CD14-positive monocyte (primary cell): ENCODE data around the gene VPS39. TPM values are rescaled to one million over a fixed set of nuclear protein-coding genes. Genes with fewer than 3 reads are reported as not detected.
A peak's percentile ranks its signal among the peaks of the same experiment; 100 is the strongest.

Experiments
- DNase-seq, 3 donors: peaks; one replicate each; pipeline ENCODE4 v3.0.0-alpha.2; 2011 to 2022
- H2AFZ ChIP-seq: 2 replicates; pipeline ENCODE4 v1.6.0; 2012; ENCODE audit warnings: mild to moderate bottlenecking, low read depth, low read length, inconsistent platforms; ENCODE audit not compliant: insufficient read depth, poor library complexity, severe bottlenecking
- H3K27ac ChIP-seq, 2 donors: 1 replicate in 1 of 2; 2 replicates in 1 of 2; pipeline ENCODE4 v1.5.1; 2012 to 2013; ENCODE audit warnings: low read length in 2 of 2, control low read depth in 1 of 2, inconsistent platforms in 1 of 2, low read depth in 1 of 2, mild to moderate bottlenecking in 1 of 2
- H3K27me3 ChIP-seq, 2 donors: one replicate each; pipeline versions ENCODE4 v1.6.0 to v1.6.1; 2011 to 2013; ENCODE audit warnings: low read length in 2 of 2; ENCODE audit not compliant: control insufficient read depth in 2 of 2, insufficient read depth in 2 of 2
- H3K36me3 ChIP-seq, 2 donors: replicated peaks in 1 of 2; 1 replicate in 1 of 2; 2 replicates in 1 of 2; pipeline versions ENCODE4 v1.5.1 to v1.6.1; 2012 to 2013; ENCODE audit warnings: low read length in 2 of 2, control low read depth in 1 of 2, inconsistent platforms in 1 of 2, mild to moderate bottlenecking in 1 of 2; ENCODE audit not compliant: insufficient read depth in 2 of 2, control insufficient read depth in 1 of 2
- H3K4me1 ChIP-seq, 2 donors: 1 replicate in 1 of 2; 2 replicates in 1 of 2; pipeline versions ENCODE4 v1.5.1 to v1.6.1; 2012 to 2013; ENCODE audit warnings: low read length in 2 of 2, control low read depth in 1 of 2, inconsistent platforms in 1 of 2, mild to moderate bottlenecking in 1 of 2, moderate library complexity in 1 of 2; ENCODE audit not compliant: insufficient read depth in 2 of 2, control insufficient read depth in 1 of 2
- H3K4me2 ChIP-seq: replicated peaks from 2 replicates; pipeline ENCODE3; 2012; ENCODE audit warnings: low read length, moderate library complexity, mild to moderate bottlenecking; ENCODE audit not compliant: poor library complexity, severe bottlenecking; ENCODE audit errors: extremely low read depth
- H3K4me3 ChIP-seq, 3 experiments: fragments of 200-600 bp in 1 of 3; sonication (generic) in 1 of 3; replicated peaks in 1 of 3; 1 replicate in 2 of 3; 2 replicates in 1 of 3; pipeline ENCODE4 v1.5.1; 2011 to 2013; ENCODE audit warnings: low read length in 3 of 3, mild to moderate bottlenecking in 3 of 3, control low read depth in 2 of 3, low read depth in 2 of 3, inconsistent platforms in 1 of 3, moderate library complexity in 1 of 3
- H3K79me2 ChIP-seq: 2 replicates; pipeline ENCODE4 v1.6.0; 2012; ENCODE audit warnings: mild to moderate bottlenecking, control low read depth, inconsistent platforms, low read length, moderate library complexity; ENCODE audit not compliant: insufficient read depth
- H3K9ac ChIP-seq: 2 replicates; pipeline ENCODE4 v1.6.0; 2017; ENCODE audit warnings: low read length, mild to moderate bottlenecking; ENCODE audit not compliant: insufficient read depth, poor library complexity, severe bottlenecking
- H3K9me3 ChIP-seq, 2 donors: replicated peaks in 1 of 2; 1 replicate in 1 of 2; 2 replicates in 1 of 2; pipeline versions ENCODE4 v1.5.1 to v1.6.1; 2012 to 2013; ENCODE audit warnings: low read length in 2 of 2, control low read depth in 1 of 2; ENCODE audit not compliant: control insufficient read depth in 1 of 2, insufficient read depth in 1 of 2
- H4K20me1 ChIP-seq: 2 replicates; pipeline ENCODE4 v1.6.0; 2012; ENCODE audit warnings: mild to moderate bottlenecking, low read length, control low read depth, moderate library complexity; ENCODE audit not compliant: insufficient read depth
- H3K27ac Mint-ChIP-seq, 7 donors: one replicate each; pipeline ENCODE4 v1.8.0; 2020; ENCODE audit warnings: mild to moderate bottlenecking in 7 of 7, mixed read lengths in 7 of 7, moderate library complexity in 6 of 7, inconsistent platforms in 2 of 7
- H3K27me3 Mint-ChIP-seq, 3 donors: one replicate each; pipeline ENCODE4 v1.8.0; 2021 to 2022; ENCODE audit warnings: low read depth in 3 of 3, mild to moderate bottlenecking in 3 of 3, mixed read lengths in 3 of 3, moderate library complexity in 3 of 3, inconsistent platforms in 1 of 3
- H3K36me3 Mint-ChIP-seq, 2 donors: one replicate each; pipeline ENCODE4 v1.8.0; 2020; ENCODE audit warnings: mixed read lengths in 2 of 2, inconsistent platforms in 1 of 2, mild to moderate bottlenecking in 1 of 2
- H3K4me1 Mint-ChIP-seq: one replicate; pipeline ENCODE4 v1.8.0; 2020; ENCODE audit warnings: mild to moderate bottlenecking, mixed read lengths
- H3K4me3 Mint-ChIP-seq, 2 donors: one replicate each; pipeline ENCODE4 v1.8.0; 2020; ENCODE audit warnings: mild to moderate bottlenecking in 2 of 2, mixed read lengths in 2 of 2, moderate library complexity in 1 of 2
- H3K9me3 Mint-ChIP-seq, 7 donors: one replicate each; pipeline ENCODE4 v1.8.0; 2020 to 2022; ENCODE audit warnings: mixed read lengths in 7 of 7, mild to moderate bottlenecking in 6 of 7, moderate library complexity in 6 of 7, inconsistent platforms in 2 of 7
- CTCF ChIP-seq: fragments of 200-600 bp; IDR thresholded peaks from one replicate; pipeline ENCODE4 v1.8.0; 2022; ENCODE audit warnings: antibody characterized with exemption, mild to moderate bottlenecking
- WGBS: methylation state at CpG from one replicate; pipeline ENCODE4 v1.1.5; 2013; ENCODE audit warnings: missing lambda C conversion rate; ENCODE audit not compliant: insufficient coverage; 5-methylcytosine and 5-hydroxymethylcytosine counted together
- intact Hi-C, 2 donors: fragments of 100-400 bp; cut with micrococcal nuclease; formaldehyde crosslinking; loops; one replicate each; pipeline versions ENCODE4 v1.15.0 to v1.15.1; 2023
- polyA plus RNA-seq, 3 donors: library from polyadenylated mRNA; depleted of rRNA in 1 of 3; unstranded in 2 of 3; stranded (reverse) in 1 of 3; fragments of 300-500 nt in 2 of 3; fragments of >200 nt in 1 of 3; fragmentation: Illumina TruSeq in 2 of 3; gene quantifications; 1 replicate in 2 of 3; 2 replicates in 1 of 3; pipeline ENCODE4 v1.2.3, GENCODE V29; 2012 to 2021

VPS39 gene
- polyA plus RNA-seq, 3 donors = 16.8 to 102 (median 25.8) TPM

GRCh38 chr15:42121682-42122081, 86.4 kb downstream of the VPS39 start:
- Histone ChIP-seq H3K27me3 (no peaks in the 10 kb centered on the region), H3K4me2 (no peak overlapping the region), H3K27ac (peak overlapping the region; percentile 19 to 44), H3K36me3 (no peaks in the 10 kb centered on the region), H4K20me1 (no peaks in the 10 kb centered on the region), H3K4me1 (peaks cover 47 to 50% of the 10 kb centered on the region in 2 donors), H3K9ac (no peak overlapping the region), H2AFZ (peak overlapping the region; percentile 48), H3K9me3 (no peaks in the 10 kb centered on the region), H3K4me3 (no peak overlapping the region), H3K79me2 (no peaks in the 10 kb centered on the region)
- WGBS = 27% methylated on average over 2 of the region's 2 CpGs
- TF ChIP-seq CTCF = no peak
- H3K9me3 Mint-ChIP-seq = peaks cover 0 to 2% (median 0%) of the 10 kb centered on the region in 7 donors
- no peaks in the 10 kb centered on the region for H3K36me3 Mint-ChIP-seq
- H3K27ac Mint-ChIP-seq = peak overlapping the region in 6 of 7 donors; percentile 21 to 86 (median 63)
- intact Hi-C loops = no loop called here
- no peak overlapping the region for H3K4me3 Mint-ChIP-seq
- peak in 1 of 3 donors; percentile 26 for DNase-seq
- peaks cover 51% of the 10 kb centered on the region for H3K4me1 Mint-ChIP-seq
- H3K27me3 Mint-ChIP-seq = peaks cover 0 to 2% (median 0%) of the 10 kb centered on the region in 3 donors

GRCh38 chr15:42121021-42121420, 87.1 kb downstream of the VPS39 start:
- no peaks in the 10 kb centered on the region for H3K27me3 ChIP-seq
- WGBS = 21% methylated on average over 4 of the region's 6 CpGs
- peak overlapping the region; percentile 48 for H2AFZ ChIP-seq
- no peaks in the 10 kb centered on the region for H4K20me1 ChIP-seq
- peak; percentile 51 to 73 (median 67) for DNase-seq
- no peaks in the 10 kb centered on the region for H3K9me3 ChIP-seq
- TF ChIP-seq CTCF = no peak
- H3K4me1 ChIP-seq = peaks cover 47 to 50% of the 10 kb centered on the region in 2 donors
- Mint-ChIP-seq H3K4me3 (peak overlapping the region in 1 of 2 donors; percentile 35), H3K4me1 (peaks cover 51% of the 10 kb centered on the region), H3K9me3 (peaks cover 0 to 4% (median 2%) of the 10 kb centered on the region in 7 donors), H3K27me3 (peaks cover 0 to 2% (median 0%) of the 10 kb centered on the region in 3 donors), H3K36me3 (no peaks in the 10 kb centered on the region), H3K27ac (peak overlapping the region in 5 of 7 donors; percentile 0 to 68 (median 54))
- peak overlapping the region; percentile 19 for H3K4me2 ChIP-seq
- no peak overlapping the region for H3K4me3 ChIP-seq
- intact Hi-C loops = no loop called here
- H3K27ac ChIP-seq = peak overlapping the region in 1 of 2 donors; percentile 44
- H3K79me2 ChIP-seq = no peaks in the 10 kb centered on the region
- H3K9ac ChIP-seq = no peak overlapping the region
- H3K36me3 ChIP-seq = no peaks in the 10 kb centered on the region
